Neuron (in vitro differentiated cells): ENCODE data around the gene MAPKAPK2.

Experiments
- H2AFZ ChIP-seq: one replicate; pipeline ENCODE4 v1.6.1; 2013; ENCODE audit warnings: low read depth, mild to moderate bottlenecking, inconsistent platforms, low read length, moderate library complexity
- H3K27me3 ChIP-seq: one replicate; pipeline ENCODE4 v1.6.1; 2013; ENCODE audit warnings: low read length; ENCODE audit not compliant: insufficient read depth
- H3K36me3 ChIP-seq: one replicate; pipeline ENCODE4 v1.6.1; 2013; ENCODE audit warnings: low read length; ENCODE audit not compliant: insufficient read depth
- H3K4me1 ChIP-seq: one replicate; pipeline ENCODE4 v1.6.1; 2013; ENCODE audit warnings: low read length; ENCODE audit not compliant: insufficient read depth
- H3K4me3 ChIP-seq: 2 replicates; pipeline ENCODE4 v1.5.1; 2013; ENCODE audit warnings: mild to moderate bottlenecking, low read length, moderate library complexity
- H3K9me3 ChIP-seq: one replicate; pipeline ENCODE4 v1.6.1; 2013; ENCODE audit warnings: low read length

Gene MAPKAPK2

GRCh38 chr1:206728697-206728987 lies 43.9 kb downstream of the MAPKAPK2 start:
- H3K27me3 ChIP-seq: no peaks in the 10 kb centered on the region
- no peak overlapping the region for H3K4me3 ChIP-seq
- peaks cover 39% of the 10 kb centered on the region for H3K36me3 ChIP-seq
- no peaks in the 10 kb centered on the region for H3K4me1 ChIP-seq
- H3K9me3 ChIP-seq: no peaks in the 10 kb centered on the region
- H2AFZ ChIP-seq: no peak overlapping the region

DNA sequence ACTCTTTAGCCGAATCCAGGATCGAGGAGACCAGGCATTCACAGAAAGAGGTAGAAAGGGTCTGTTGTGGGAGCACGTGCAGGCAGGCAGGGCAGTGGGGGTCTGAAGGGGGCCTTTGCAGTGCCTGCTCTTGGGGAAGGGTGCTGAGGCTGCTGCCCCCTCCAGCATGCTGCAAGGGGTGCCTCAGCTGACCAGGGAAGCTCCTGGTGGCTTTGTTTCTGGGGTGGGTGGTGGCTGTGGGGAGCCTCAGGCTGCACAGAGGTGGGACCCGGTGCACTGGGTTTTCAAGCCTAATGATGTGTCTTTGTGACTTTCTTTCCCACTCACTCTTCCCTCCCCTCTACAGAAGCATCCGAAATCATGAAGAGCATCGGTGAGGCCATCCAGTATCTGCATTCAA lies 44.3 kb downstream of the MAPKAPK2 start:
- H3K4me1 ChIP-seq: no peaks in the 10 kb centered on the region
- no peaks in the 10 kb centered on the region for H3K9me3 ChIP-seq
- H3K4me3 ChIP-seq: no peak overlapping the region
- H3K27me3 ChIP-seq: no peaks in the 10 kb centered on the region
- H3K36me3 ChIP-seq: peaks cover 39% of the 10 kb centered on the region
- no peak overlapping the region for H2AFZ ChIP-seq

DNA sequence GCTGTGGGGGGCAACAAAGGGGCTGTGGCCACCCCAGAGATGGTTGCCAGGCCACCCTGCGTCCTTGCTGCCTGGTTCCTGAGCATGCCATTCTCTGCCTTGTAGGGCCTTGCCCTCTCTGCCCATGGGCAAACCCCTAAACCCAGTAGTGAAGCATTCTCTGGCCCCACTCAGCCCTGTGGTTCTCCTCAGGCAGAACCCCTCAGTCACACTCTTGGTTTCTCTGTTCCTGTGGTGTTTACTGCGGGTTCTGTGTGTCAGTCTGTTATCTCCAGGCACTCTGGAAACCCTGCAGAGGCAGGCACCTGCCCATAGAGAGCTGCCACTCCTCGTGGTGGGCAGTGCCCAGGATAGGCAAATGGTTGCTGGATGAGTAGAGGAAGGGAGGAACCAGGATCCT lies 44.8 kb downstream of the MAPKAPK2 start:
- H2AFZ ChIP-seq: no peak overlapping the region
- no peak overlapping the region for H3K4me3 ChIP-seq
- no peaks in the 10 kb centered on the region for H3K4me1 ChIP-seq
- no peaks in the 10 kb centered on the region for H3K27me3 ChIP-seq
- H3K9me3 ChIP-seq: no peaks in the 10 kb centered on the region
- peaks cover 39% of the 10 kb centered on the region for H3K36me3 ChIP-seq

GRCh38 chr1:206732508-206732907 lies 47.8 kb downstream of the MAPKAPK2 start:
- H3K9me3 ChIP-seq: no peaks in the 10 kb centered on the region
- no peak overlapping the region for H2AFZ ChIP-seq
- peaks cover 49% of the 10 kb centered on the region for H3K36me3 ChIP-seq
- no peaks in the 10 kb centered on the region for H3K4me1 ChIP-seq
- no peaks in the 10 kb centered on the region for H3K27me3 ChIP-seq
- no peak overlapping the region for H3K4me3 ChIP-seq

GRCh38 chr1:206732992-206733391 lies 48.3 kb downstream of the MAPKAPK2 start:
- Histone ChIP-seq H3K4me3 (no peak overlapping the region), H2AFZ (no peak overlapping the region), H3K4me1 (no peaks in the 10 kb centered on the region), H3K27me3 (no peaks in the 10 kb centered on the region), H3K9me3 (no peaks in the 10 kb centered on the region), H3K36me3 (peaks cover 49% of the 10 kb centered on the region)

- peaks cover 2% of the 10 kb centered on the region for H3K4me1 ChIP-seq
- peaks cover 40% of the 10 kb centered on the region for H3K36me3 ChIP-seq
- H3K9me3 ChIP-seq: no peaks in the 10 kb centered on the region
- H3K27me3 ChIP-seq: no peaks in the 10 kb centered on the region
- H3K4me3 ChIP-seq: no peak overlapping the region
- no peak overlapping the region for H2AFZ ChIP-seq
Measured at GRCh38 chr1:206734499-206735142, 49.9 kb downstream of the MAPKAPK2 start.

- no peak overlapping the region for H2AFZ ChIP-seq
- H3K9me3 ChIP-seq: no peaks in the 10 kb centered on the region
- peaks cover 2% of the 10 kb centered on the region for H3K4me1 ChIP-seq
- H3K36me3 ChIP-seq: peaks cover 31% of the 10 kb centered on the region
- H3K27me3 ChIP-seq: no peaks in the 10 kb centered on the region
- H3K4me3 ChIP-seq: no peak overlapping the region
Measured at GRCh38 chr1:206735553-206736031, 50.9 kb downstream of the MAPKAPK2 start.

- no peak overlapping the region for H2AFZ ChIP-seq
- no peaks in the 10 kb centered on the region for H3K9me3 ChIP-seq
- no peak overlapping the region for H3K4me3 ChIP-seq
- H3K4me1 ChIP-seq: peaks cover 2% of the 10 kb centered on the region
- H3K36me3 ChIP-seq: peaks cover 19% of the 10 kb centered on the region
- no peaks in the 10 kb centered on the region for H3K27me3 ChIP-seq
Measured at GRCh38 chr1:206736878-206737728, 52.4 kb downstream of the MAPKAPK2 start.

- Histone ChIP-seq H3K36me3 (peaks cover 13% of the 10 kb centered on the region), H3K4me1 (peaks cover 2% of the 10 kb centered on the region), H3K9me3 (no peaks in the 10 kb centered on the region), H2AFZ (no peak overlapping the region), H3K4me3 (no peak overlapping the region), H3K27me3 (no peaks in the 10 kb centered on the region)
Measured at GRCh38 chr1:206737729-206738201, 53.1 kb downstream of the MAPKAPK2 start.

DNA sequence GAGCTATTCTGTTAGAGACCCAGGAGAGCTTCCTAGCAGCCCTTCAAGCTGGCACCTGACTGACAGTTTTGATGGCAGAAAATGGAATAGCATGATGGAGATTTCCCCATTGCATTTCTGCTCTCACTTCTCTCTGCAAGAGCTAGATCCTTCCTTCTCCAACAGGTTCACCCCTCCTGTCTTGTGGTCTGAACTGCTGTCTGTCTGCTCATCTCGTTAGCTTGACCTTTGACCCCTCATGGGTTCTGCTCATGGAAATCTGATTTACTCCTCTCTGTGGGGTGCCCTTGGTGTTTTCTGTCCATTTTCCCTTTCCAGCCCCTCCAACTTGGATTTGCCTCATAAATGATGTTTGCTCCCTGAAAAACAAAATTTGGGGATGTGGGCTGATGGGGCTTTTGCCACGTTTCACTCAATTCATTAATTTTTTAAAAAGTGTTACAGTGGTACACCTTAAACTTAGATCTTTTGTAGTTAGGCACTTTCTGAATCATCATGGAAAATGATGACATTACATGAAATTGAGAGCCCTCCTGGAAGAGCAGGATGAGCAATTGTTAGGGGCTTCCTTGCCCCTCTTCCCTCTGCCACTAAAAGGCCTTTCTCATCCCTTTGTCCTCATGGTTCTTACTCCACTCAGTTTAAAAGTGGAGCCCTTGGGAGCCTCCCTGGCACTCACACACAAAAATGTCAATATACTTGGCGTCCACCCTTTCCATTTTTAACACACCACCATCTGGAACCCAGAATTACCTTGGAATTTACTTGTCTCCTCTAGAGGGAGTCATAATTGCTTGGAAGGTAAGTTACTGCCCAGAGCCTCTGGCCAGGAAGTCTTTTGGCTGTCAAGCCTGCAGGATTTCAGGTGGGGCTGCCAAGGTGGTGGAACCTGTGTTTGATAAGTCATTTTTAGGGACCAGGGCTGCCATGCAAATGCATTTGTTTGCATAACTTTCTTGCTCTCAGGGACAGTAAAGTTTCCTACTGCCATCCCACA lies 54.0 kb downstream of the MAPKAPK2 start:
- H3K9me3 ChIP-seq: no peaks in the 10 kb centered on the region
- H2AFZ ChIP-seq: no peak overlapping the region
- H3K27me3 ChIP-seq: no peaks in the 10 kb centered on the region

GRCh38 chr1:206739411-206740076 lies 54.8 kb downstream of the MAPKAPK2 start:
- H3K9me3 ChIP-seq: no peaks in the 10 kb centered on the region
- no peaks in the 10 kb centered on the region for H3K27me3 ChIP-seq
- H3K36me3 ChIP-seq: peaks cover 10% of the 10 kb centered on the region
- no peak overlapping the region for H2AFZ ChIP-seq
- no peak overlapping the region for H3K4me3 ChIP-seq
- peaks cover 2% of the 10 kb centered on the region for H3K4me1 ChIP-seq

More for the DNA sequence above, 54.0 kb downstream of the MAPKAPK2 start:
- H3K36me3 ChIP-seq: peaks cover 10% of the 10 kb centered on the region
- peaks cover 2% of the 10 kb centered on the region for H3K4me1 ChIP-seq
- no peak overlapping the region for H3K4me3 ChIP-seq

GRCh38 chr1:206741142-206741701 lies 56.5 kb downstream of the MAPKAPK2 start:
- Histone ChIP-seq H3K36me3 (no peaks in the 10 kb centered on the region), H2AFZ (no peak overlapping the region), H3K4me3 (no peak overlapping the region), H3K9me3 (no peaks in the 10 kb centered on the region), H3K4me1 (peaks cover 2% of the 10 kb centered on the region), H3K27me3 (no peaks in the 10 kb centered on the region)
